ENCODE data around the gene PDZD8.

Gene PDZD8

GRCh38 chr10:117417196-117417595, 42.0 kb upstream of the PDZD8 start:
- no peak overlapping the region for H3K4me3 ChIP-seq (ENCODE audit: low read depth, low read length)
- no peak for TF ChIP-seq CTCF (IDR thresholded peaks at IDR 0.05; ENCODE audit: low read depth, low read length, missing control alignments)
- DNase-seq (ENCODE audit: low read depth): no peak

- no peak for DNase-seq (ENCODE audit: low read depth)
- TF ChIP-seq CTCF (IDR thresholded peaks at IDR 0.05; ENCODE audit: low read depth, low read length, missing control alignments): no peak
- H3K4me3 ChIP-seq (ENCODE audit: low read depth, low read length): no peak overlapping the region
Measured at GRCh38 chr10:117413928-117414618, 38.8 kb upstream of the PDZD8 start.

DNA sequence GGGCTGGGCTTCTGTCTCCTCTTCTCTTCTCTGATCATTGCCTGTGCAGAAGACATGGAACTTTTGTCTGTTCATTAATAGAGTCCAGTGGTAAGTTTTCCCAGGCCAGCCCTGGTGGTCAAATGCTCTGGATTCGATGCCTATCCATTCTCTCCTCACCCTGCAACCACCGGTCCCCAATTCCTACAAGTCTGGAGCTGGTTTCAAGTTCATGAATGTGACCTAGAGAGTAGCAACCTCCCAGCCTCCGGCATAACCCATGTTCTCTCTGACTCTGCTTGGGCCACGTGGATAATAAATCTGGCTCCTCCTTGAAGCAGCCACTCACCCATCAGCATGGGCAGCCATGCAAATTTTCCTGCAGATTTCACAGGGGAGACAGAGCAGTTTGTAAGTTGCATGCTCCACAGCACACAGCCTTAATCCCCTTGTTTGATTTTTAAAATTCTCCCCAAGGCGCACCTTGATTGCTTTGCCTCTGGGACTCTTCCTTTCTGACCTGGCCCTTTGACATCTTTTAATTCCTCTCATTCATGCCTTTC, 37.3 kb upstream of the PDZD8 start:
- no peak for TF ChIP-seq CTCF (IDR thresholded peaks at IDR 0.05; ENCODE audit: low read depth, low read length, missing control alignments)
- DNase-seq (ENCODE audit: low read depth): no peak

DNA sequence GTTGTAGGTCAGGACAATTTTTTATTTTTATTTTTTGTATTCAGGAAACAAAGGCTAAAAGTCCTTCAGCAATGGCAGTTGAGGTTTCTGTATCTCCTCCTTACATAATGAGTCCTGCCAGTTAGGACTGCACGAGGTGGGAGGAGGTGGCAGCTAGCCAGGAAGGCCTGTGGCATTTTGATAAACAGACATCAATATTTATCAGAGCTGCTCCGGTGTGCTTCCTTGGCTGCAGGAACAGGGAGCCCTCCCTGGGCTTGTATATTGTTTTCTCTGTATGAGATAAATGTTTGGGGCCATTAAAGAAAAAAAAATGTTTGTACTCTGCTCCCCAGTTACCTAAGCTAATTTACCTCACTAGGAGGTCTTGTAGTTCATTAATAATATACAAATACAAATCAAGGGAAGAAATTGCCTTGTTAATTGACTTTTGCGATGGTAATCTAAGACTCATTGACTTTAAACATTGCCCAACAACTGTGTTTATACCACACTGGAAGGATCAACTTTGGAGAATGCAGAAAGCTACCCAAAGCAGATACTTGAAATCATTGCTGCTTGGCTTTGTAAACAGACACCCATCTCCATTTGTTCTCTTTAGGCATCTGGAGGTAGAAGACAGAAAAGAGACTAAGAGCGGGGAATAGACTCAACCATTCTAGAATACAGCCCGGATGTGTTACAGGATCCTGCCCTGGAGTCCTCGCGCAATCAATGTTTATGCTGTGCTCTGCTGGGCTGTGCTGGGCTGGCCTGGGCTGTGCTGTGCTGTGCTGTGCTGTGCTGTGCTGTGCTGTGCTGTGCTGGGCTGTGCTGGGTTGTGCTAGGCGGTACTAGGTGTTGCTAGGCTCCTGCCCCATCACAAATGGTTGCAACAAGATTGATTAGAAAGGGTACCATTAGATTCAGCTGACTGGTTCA, 36.5 kb upstream of the PDZD8 start:
- no peak overlapping the region for H3K4me3 ChIP-seq (ENCODE audit: low read depth, low read length)
- TF ChIP-seq CTCF (IDR thresholded peaks at IDR 0.05; ENCODE audit: low read depth, low read length, missing control alignments): no peak
- DNase-seq (ENCODE audit: low read depth): no peak

More for the DNA sequence above, 37.3 kb upstream of the PDZD8 start:
- no peak overlapping the region for H3K4me3 ChIP-seq (ENCODE audit: low read depth, low read length)

DNA sequence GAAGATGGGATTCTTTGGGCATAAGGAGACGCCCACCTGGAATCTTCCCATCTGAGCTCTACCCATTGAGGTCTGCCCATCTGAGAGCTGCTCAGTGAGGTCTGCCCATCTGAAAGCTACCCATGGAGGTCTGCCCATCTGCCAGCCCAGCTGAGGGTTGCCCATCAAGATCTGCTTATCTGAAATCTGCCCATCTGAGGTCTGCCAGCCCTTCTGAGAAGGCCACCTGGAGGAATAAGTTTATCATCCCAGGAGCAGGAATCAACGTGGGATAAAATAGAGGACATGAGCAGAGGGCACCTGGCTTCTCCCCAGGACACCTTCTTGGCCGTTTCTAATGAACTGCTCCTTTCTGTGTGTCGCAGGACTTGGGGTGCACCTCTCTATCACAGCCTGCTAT, 35.3 kb upstream of the PDZD8 start:
- DNase-seq (ENCODE audit: low read depth): no peak
- no peak for TF ChIP-seq CTCF (IDR thresholded peaks at IDR 0.05; ENCODE audit: low read depth, low read length, missing control alignments)
- no peak overlapping the region for H3K4me3 ChIP-seq (ENCODE audit: low read depth, low read length)

DNA sequence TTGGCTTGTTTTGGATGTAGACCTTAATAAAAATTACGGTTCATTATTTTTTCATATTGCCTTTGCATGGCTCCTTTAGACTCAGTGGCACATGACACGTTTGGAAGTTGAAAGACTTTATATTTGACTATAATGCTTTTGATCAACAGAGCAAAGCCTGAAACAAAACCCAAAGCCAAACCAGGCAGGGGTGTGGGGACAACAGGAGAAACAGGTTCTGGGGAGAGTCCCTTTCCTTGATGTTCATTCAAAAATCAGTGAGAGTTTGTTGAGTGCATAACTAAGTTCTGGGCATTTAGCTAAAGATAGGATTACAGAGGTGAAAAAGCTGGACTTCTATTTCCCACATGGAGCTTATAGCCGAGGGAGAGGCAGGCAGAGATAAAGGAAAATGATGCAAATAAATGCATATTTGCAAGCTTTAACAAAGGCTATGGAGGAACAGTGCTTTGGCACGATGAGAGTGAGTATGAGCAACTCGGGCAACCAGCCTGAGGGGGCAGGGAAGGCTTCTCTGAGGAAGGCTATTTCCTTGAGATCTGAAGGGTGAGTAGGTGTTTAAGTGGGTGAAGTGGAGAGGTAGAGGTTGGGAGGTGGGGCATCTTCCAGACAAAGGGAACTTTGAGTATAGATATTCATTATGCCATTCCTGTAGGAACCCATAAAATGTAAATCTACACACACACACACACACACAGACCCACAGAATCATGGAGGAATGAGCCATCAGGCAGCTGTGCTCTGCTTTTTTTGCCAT, 34.5 kb upstream of the PDZD8 start:
- DNase-seq (ENCODE audit: low read depth): no peak
- no peak overlapping the region for H3K4me3 ChIP-seq (ENCODE audit: low read depth, low read length)
- TF ChIP-seq CTCF (IDR thresholded peaks at IDR 0.05; ENCODE audit: low read depth, low read length, missing control alignments): no peak
